ENCODE measurements around the gene GYS1. TPM values are rescaled to one million over a fixed set of nuclear protein-coding genes. Genes with fewer than 3 reads are reported as not detected.
"Not testable (repeated sequence)": the region's sequence is repeated elsewhere in the genome, so short reads cannot be mapped to it uniquely, and the experiment has no call there.

GYS1 gene
- polyA plus RNA-seq, 3 donors = 35.6 to 38.8 (median 36.1) TPM

DNA sequence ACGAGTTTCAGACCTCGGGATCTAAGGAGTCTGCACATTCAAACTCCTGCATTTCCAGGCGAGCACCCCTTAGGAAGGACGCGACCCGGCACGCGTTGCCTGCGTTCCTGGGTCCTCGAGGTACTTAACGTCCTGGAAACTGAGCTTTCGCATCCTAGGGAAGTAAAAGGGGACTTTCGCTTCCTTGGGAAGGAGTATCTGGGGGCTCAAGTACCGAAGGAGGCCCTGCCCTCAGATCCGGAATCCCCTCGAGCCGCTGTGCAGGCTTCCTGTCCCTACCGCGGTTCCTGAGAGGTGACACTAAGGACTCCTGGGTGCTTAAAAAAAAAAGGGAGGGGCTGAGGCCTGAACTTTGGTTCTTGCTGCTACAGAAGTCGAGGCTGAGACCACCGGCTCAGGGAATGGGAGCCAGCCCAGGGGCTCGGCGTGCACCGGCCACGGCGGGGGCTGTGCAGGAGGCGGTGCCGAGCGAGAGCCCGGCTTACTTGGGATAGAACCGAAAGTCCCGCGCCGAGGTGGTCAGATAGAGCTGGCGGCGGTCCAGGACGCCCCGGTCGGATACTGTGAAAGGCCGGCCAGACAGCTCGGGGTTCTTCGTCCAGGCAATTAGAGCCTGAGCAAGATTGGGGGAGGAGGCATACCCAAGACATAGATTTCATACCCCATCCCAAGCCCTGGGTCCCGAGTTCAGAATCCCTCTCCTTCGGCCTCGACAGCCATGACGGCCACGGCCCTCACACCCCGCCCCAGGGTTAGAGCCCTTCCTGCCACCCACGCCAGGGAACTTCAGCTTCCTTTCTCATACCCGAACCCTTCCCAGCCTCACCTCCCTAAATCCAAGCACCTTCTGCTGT lies 25.5 kb upstream of the GYS1 start:
- not testable (repeated sequence) for DNase-seq (ENCODE audit: low read depth in 3 of 3, low spot score in 2 of 3)

DNA sequence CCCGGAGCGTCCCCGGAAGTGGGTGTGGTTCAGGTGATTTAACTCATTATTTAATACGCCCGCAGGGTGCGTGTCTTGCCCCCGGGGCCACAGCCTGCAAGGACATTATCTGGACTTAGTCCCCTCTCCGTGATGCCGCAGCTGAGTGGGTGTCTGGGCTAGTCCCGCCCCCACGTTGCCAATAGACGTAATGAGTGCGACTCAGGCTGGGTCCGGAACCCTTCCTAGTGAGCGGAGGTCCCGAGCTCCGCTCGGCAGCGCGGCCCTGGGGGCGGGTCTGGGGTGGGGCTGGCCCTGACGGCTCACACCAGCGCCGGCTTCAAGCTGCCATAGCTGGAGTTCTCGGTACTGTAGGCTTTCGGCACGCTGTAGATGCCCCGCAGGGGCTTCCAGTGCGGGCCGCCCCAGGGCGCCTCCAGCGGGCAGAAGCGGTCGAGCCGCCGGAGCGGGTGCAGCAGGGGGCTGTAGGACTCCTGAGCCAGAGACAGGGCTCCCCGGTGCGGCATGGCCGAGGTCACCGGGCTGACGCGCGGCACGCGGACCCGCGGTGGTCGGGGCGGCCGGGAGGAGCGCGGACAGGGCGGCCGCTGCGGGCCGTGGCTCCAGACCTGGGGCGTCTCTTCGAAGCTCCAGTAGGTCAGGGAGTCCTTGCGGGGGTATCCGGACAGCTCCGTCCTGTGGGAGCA lies 24.7 kb upstream of the GYS1 start:
- DNase-seq (ENCODE audit: low read depth in 3 of 3, low spot score in 2 of 3) = no peak

DNA sequence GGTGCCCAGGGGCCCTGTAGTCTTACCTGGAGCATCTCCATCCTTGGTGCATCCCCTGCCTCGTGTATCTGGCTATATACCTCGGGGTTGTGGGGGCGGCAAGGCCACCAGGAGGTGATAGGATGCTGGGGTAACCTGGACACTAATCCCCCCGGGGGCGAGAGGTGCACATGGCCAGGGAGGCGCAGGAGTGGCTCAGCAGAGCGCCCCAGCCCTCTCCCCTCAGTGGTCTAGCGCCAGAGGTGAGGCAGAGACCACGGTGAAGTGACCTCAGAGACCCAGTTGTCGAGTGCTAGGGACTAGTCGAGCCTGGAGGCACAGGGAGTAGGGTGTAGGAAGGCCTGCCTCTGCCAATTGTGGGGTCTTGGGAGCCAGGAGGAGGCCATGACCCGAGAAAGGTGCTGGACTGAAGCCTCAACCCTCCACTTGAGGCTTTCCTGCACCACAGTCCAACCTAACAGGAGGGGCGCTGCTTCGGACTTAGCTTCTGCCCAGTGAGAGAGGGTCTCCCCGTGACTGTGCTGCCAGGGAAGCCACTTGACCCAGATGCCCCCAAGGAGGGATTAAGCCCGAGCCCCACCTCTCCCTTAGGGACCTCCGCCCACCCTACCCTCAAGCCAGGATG lies 24.0 kb upstream of the GYS1 start, which contains the start of gene LHB:
Gene LHB (minus strand): TSS at position 51 of the 625 bp plus-strand sequence. CDS start 10 bp downstream, at position 41.
- no peak for DNase-seq (ENCODE audit: low read depth in 3 of 3, low spot score in 2 of 3)

DNA sequence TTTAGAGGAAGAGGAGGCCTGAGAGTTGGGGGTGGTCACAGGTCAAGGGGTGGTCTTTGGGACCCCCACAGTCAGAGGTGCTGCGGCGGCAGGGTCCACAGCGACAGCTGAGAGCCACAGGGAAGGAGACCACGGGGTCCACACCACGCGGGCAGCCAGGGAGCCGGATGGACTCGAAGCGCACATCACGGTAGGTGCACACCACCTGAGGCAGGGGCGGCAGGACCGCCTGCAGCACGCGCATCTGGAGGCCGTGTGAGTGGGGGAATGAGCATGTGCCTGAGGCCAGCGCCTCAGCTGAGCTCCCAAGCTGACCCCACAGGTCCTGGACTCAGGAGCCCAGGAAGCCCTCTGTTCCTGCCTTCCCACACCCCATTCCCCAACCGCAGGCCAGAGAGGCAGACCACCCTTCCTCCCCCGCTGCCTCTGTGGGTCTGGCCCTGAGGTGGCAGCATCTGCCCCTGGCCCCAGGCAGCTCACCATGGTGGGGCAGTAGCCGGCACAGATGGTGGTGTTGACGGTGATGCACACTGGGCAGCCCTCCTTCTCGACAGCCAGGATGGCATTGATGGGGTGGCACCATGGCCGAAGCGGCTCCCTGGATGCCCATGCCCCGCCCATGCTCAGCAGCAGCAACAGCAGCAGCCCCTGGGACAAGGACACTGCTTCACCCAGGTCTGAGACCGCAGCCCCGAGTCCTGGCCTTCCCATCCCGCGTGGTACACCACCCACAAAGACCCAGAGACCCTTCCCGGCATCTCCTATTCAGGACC lies 23.1 kb upstream of the GYS1 start:
- no peak for DNase-seq (ENCODE audit: low read depth in 3 of 3, low spot score in 2 of 3)

DNA sequence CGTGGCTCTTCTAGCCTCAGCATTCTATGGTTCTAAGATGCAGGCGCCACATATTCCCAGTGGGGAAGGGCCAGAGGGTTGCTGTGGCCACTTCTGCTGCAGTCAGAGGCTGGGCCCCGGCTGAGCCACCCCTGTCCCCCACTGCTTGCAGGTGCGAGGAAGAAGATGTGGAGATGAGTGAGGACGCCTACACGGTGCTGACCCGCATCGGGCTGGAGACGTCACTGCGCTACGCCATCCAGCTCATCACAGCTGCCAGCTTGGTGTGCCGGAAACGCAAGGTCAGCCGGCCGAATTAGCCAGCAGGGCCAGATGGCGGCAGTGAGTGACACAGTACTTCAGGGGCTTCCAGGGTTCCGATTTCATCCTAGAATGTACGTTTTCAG lies 21.8 kb upstream of the GYS1 start:
- DNase-seq (ENCODE audit: low read depth in 3 of 3, low spot score in 2 of 3) = no peak

DNA sequence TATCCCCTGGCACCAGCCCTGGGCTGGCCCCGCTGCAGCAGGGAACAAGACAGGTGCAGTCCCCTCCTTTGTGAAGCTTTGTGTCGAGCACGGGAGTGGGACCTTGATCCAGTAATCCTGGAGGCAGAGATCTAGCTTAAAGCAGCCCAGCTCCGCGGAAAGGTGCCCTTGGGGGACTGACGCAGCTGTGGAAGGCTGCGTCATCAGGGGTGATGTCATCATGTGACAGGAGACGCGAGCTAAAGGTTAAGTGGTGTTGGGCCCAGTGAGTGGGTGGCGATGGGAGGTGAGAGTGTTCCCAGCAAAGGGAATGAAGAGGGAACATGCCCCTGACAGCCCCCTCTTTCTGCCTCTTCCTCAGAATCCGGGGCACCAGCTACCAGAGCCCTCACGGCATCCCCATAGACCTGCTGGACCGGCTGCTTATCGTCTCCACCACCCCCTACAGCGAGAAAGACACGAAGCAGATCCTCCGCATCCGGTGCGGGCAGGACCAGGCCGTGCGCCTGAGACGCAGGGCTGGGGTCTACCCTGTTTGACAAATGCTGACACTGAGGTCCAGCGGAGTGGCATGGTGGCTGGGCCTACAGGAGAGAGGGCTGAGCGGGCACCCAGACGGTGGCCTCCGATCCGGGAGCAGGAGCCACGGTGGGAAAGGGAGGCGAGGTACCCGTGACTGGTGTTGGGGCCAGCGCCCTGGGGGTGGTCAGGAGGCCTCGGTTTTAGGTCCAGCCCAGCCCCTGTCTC lies 21.2 kb upstream of the GYS1 start:
- no peak for DNase-seq (ENCODE audit: low read depth in 3 of 3, low spot score in 2 of 3)

DNA sequence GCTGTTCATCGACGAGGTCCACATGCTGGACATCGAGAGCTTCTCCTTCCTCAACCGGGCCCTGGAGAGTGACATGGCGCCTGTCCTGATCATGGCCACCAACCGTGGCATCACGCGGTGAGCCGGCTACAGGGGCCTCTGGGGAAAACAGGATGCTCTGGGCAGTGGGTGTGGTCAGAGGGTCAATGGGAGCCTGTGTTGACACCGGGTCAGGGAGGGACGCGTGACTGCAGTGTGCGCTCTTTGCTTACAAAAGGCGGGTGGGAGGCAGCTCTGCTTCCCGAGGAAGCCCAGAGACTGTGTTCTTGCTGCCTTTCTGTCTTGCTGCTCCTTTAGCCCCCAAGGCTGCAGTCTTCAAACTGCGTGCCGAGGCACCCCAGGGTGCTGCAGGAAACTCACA lies 18.1 kb upstream of the GYS1 start:
- DNase-seq (ENCODE audit: low read depth in 3 of 3, low spot score in 2 of 3) = no peak

DNA sequence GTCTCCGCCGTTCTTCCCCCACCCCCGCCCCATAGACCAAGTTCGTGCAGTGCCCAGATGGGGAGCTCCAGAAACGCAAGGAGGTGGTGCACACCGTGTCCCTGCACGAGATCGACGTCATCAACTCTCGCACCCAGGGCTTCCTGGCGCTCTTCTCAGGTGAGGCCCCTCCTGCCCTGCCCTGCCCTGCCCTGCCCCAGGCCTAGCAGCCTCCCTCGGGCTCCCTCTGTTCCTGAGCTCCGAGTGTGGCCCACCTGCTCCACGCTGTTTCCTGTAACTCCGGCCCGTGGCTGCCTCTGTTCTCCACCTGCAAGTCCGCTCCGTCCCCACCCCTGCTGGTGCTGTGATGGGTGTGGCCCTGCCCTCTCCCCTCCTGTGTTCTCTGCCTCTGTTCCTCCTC lies 17.3 kb upstream of the GYS1 start:
- DNase-seq (ENCODE audit: low read depth in 3 of 3, low spot score in 2 of 3) = no peak

DNA sequence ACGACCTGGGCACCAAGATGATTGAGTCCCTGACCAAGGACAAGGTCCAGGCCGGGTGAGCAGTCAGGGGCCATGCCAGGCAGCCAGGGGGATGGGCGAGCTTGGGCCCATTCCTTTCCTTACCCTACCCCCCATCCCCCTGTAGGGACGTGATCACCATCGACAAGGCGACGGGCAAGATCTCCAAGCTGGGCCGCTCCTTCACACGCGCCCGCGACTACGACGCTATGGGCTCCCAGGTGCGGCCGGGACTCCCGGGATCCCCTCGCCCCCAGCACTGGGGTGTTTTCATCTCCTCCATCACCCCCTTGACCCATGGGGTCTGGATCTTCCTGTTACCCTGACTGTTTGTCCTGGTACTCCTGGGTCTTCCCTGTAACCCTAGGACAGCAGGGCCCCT lies 16.7 kb upstream of the GYS1 start:
- no peak for DNase-seq (ENCODE audit: low read depth in 3 of 3, low spot score in 2 of 3)

DNA sequence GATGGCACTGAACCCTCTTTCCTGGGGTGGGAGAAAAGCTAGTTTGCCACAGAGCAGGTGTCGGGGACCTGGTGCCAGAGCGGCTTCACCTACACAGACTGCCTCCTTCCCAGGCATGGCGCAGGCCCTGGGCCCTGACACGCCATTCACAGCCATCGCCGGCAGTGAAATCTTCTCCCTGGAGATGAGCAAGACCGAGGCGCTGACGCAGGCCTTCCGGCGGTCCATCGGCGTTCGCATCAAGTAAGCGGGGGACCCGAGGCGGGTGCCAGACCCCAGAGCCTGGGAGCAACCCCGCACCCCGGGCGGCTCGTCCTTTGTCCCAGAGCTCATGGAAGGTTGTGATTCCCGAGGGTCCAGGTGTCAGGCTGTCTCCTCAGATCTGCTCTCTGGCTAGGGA lies 13.8 kb upstream of the GYS1 start:
- DNase-seq (ENCODE audit: low read depth in 3 of 3, low spot score in 2 of 3) = no peak

DNA sequence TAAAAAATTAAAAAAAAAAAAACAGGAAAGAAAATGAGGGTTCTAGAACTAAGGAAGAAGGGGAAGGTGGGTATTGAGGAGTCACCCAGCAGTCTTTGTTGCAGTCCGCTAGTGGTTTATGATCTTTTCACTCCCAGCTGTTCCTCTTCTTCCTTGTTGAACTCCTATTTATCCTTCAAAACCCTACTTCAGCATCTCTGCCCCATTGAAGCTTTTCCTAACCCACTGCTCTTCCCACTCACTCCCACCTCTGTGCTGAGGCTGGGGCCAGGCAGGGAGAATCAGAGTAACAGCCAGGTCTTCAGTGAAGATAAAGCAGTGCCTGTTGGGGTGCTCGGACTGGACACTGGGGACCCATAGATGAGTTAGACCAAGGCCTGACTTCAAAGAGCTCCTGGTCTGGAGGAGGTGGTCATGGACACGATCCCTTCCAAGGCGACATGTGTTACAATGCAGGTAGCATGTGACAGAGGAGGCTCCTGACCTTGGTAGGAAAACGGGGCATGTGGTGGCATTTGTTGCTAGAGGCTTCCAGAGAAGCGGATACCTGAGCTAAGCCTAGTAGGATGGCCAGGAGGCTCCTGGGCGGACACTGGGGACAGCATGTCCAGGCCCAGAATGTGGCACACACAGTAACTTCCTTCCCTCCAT lies 12.0 kb upstream of the GYS1 start:
- no peak for DNase-seq (ENCODE audit: low read depth in 3 of 3, low spot score in 2 of 3)

DNA sequence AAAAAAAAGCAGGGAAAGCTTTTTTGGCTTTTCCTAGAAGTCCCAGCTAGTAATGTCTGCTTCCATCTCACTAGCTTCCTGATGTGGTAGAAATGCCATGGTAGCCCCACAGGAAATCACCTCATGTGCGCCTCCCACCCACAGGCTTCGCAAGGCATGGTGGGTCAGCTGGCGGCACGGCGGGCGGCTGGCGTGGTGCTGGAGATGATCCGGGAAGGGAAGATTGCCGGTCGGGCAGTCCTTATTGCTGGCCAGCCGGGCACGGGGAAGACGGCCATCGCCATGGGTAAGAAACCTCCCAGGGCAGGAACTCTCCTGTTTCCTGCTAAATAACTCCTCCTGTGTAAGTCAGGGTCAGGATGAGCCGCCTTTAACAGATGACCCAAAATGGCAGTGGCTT lies 11.0 kb upstream of the GYS1 start:
- no peak for DNase-seq (ENCODE audit: low read depth in 3 of 3, low spot score in 2 of 3)

DNA sequence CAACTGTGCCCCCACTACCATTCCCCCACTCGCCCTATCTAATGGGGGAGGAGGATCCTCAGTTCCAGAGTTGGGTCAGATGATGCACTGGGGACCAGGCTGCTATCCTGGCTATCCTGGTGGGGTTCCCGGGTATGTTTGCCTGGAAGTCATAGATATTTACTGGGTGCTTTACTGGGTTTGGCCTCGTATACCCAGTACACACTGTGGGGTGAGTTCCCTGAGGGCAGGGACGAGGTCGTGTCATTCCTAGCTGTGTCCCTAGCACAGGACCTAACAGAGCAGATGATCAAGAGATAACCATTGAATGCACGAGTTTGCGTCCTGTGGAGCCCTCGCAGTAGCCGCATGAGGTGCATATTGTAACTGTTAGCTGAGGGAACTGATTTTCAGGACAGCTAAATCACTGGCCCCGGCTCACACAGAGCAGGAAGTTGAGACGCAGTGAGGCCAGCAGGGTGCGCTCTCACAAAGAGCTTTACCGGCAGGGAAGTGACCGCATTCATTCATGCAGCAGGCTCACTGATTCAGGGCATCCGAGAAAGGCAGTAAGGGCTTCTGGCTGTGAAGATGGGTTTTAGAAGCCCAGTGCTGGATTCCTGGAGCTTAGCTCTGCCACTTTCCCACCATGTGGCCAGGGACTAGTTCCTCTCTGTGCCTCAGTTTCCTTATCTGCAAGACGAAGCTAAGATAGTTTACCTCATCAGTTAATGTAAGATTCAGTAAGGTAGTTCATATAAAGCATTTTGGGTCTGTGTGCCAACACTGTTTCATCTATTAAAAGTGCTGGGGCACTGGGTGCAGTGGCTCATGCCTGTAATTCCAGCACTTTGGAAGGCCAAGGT lies 6.6 kb upstream of the GYS1 start:
- DNase-seq (ENCODE audit: low read depth in 3 of 3, low spot score in 2 of 3) = peak in 1 of 3 donors; percentile 41

DNA sequence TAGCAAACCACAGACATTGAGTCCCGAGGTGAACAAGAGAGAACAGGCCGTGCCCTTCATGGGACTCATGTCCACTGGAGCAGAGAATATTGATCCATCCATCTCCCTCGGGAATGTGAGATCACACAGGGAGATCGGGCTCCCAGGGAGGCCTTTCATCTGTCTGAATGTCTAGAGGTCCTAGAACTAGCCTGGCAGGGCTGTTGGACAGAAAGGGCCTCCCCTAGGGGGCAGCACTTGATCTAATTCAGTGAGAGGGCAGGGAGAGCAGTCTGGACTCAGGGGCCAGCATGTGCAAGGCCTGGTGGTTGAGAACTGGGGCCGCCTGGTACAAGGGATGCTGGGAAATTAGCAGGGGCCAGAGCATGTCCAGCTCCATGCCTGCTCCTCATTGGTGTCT lies 4.9 kb upstream of the GYS1 start:
- DNase-seq (ENCODE audit: low read depth in 3 of 3, low spot score in 2 of 3) = no peak

DNA sequence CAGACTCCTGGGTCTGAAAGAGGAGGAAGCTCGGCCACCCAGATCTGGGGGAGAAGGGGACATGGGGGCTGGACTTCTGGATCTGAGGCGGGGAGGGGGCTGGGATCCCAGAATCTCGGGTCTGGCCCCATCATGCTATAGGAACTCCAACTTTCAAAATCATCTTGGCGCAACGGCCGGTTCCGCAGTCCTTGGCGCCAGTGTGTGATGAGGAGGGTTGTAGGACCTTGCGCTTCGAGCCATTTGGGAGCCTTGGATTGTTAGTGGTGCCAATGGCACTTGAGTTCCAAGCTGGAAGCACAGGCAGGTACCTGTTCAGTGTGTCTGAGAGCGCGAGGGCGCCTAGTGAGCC lies 902 bp upstream of the GYS1 start:
- no peak for DNase-seq (ENCODE audit: low read depth in 3 of 3, low spot score in 2 of 3)

DNA sequence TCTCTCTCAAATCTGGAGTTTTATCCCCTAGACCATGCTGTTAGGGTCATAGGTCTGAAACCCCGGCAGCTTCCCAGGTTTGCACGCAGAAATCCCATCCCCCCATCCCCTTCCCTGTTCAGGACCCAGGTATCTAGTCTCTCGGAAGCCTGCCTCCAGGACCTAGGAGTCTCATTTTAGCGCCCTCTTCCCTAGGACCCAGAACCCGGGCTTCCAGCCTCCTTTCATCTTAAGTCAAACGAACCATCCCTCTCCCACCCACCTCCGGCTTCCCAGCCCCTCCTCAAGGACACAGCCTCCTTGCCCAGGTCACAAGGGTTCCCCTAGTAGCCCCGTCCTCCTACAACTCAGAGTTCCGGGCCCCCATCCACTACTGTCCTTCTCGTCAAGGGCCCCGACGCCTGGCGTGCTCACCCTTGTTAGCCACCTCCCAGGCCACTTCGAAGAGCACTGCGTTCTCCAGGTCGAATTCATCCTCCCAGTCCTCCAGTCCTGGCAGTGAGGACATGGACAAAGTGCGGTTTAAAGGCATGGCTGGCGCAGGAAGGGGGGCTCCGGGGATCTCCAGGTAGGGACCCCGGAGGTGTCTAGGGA lies 431 bp downstream of the GYS1 start:
- DNase-seq (ENCODE audit: low read depth in 3 of 3, low spot score in 2 of 3) = no peak

DNA sequence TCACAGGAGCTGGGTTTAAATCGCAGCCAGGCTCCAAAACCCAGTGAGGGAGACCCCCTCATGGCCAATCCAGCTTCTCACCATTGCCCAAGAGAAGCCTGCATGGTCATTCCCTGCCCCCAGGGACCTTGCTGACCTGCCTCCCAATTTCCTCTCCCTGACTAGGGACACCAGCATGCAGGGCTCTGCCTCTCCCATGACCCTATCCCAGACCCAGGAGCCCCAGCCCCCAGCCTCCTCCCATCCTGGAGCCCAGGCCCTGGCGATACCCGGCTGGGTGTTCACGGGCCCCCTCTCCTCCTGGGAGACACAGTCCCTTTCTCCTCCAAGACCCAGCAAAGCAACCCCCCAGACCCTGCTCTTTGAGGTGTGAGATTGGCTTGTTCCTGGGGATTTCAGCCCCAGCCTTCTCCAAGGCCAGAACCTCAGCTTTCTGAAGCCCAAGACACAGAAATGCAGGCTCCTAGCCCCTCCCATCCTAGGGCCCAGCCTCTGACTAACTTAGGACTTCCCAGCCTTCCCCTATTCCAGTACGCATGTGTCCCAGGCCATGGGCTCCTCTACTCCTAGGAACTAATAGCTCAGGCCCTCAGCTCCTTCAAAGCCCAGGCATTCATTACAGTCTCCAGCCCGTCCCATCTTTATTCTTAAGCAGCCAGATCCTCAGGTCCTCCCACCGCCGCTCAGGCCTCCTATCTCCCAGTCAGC lies 1.1 kb downstream of the GYS1 start:
- peak in 2 of 3 donors; percentile 13 to 33 for DNase-seq (ENCODE audit: low read depth in 3 of 3, low spot score in 2 of 3)

All from right renal cortex interstitium (tissue), 3 donors.